ENCODE data around the gene SUGCT. TPM values are rescaled to one million over a fixed set of nuclear protein-coding genes. Genes with fewer than 3 reads are reported as not detected.

Gene SUGCT
- total and polyA plus RNA-seq, 5 donors from 2014 or later, result 0.52 to 3.1 (median 1.5) TPM; not detected in 1

- no peak overlapping the region for H3K4me3 ChIP-seq (ENCODE audit: low read depth, low read length)
- Mint-ChIP-seq H3K27me3 (no peaks in the 10 kb centered on the region), H3K4me3 (no peak overlapping the region), H3K27ac (no peak overlapping the region), H3K9me3 (peaks cover 0 to 19% (median 4%) of the 10 kb centered on the region in 7 donors), H3K36me3 (no peaks in the 10 kb centered on the region), H3K4me1 (no peaks in the 10 kb centered on the region)
- ATAC-seq (ENCODE audit: low read depth in 2 of 2), result no peak
- H3K9me3 ChIP-seq (ENCODE audit: control insufficient read depth in 2 of 2, low read length in 2 of 2), result no peaks in the 10 kb centered on the region
- H3K4me1 ChIP-seq (ENCODE audit: control insufficient read depth, insufficient read depth, low read length, poor library complexity, severe bottlenecking), result no peaks in the 10 kb centered on the region
- H3K36me3 ChIP-seq (ENCODE audit: control insufficient read depth, insufficient read depth, low read length), result no peaks in the 10 kb centered on the region
- DNase-seq, result no peak
- no peak overlapping the region for H3K27ac ChIP-seq (ENCODE audit: insufficient read depth, low read length, poor library complexity, severe bottlenecking)
- no peaks in the 10 kb centered on the region for H3K27me3 ChIP-seq (ENCODE audit: control insufficient read depth, insufficient read depth, low read length)
Measured at GRCh38 chr7:40659231-40659630, 524.4 kb downstream of the SUGCT start.

- H3K36me3 Mint-ChIP-seq, result no peaks in the 10 kb centered on the region
- ATAC-seq (ENCODE audit: low read depth in 2 of 2), result no peak
- Histone ChIP-seq H3K9me3 (ENCODE audit: control insufficient read depth in 2 of 2, low read length in 2 of 2) (no peaks in the 10 kb centered on the region), H3K27ac (ENCODE audit: insufficient read depth, low read length, poor library complexity, severe bottlenecking) (no peak overlapping the region), H3K4me1 (ENCODE audit: control insufficient read depth, insufficient read depth, low read length, poor library complexity, severe bottlenecking) (no peaks in the 10 kb centered on the region), H3K36me3 (ENCODE audit: control insufficient read depth, insufficient read depth, low read length) (no peaks in the 10 kb centered on the region), H3K27me3 (ENCODE audit: control insufficient read depth, insufficient read depth, low read length) (no peaks in the 10 kb centered on the region), H3K4me3 (ENCODE audit: low read depth, low read length) (no peak overlapping the region)
- peak in 1 of 3 donors; percentile 2 for DNase-seq
- H3K9me3 Mint-ChIP-seq, result peaks cover 0 to 15% (median 0%) of the 10 kb centered on the region in 7 donors
- H3K27ac Mint-ChIP-seq, result no peak overlapping the region
- H3K27me3 Mint-ChIP-seq, result no peaks in the 10 kb centered on the region
- no peaks in the 10 kb centered on the region for H3K4me1 Mint-ChIP-seq
- no peak overlapping the region for H3K4me3 Mint-ChIP-seq
Measured at GRCh38 chr7:40673285-40673684, 538.5 kb downstream of the SUGCT start.

- no peaks in the 10 kb centered on the region for H3K36me3 ChIP-seq (ENCODE audit: control insufficient read depth, insufficient read depth, low read length)
- H3K9me3 ChIP-seq (ENCODE audit: control insufficient read depth in 2 of 2, low read length in 2 of 2), result no peaks in the 10 kb centered on the region
- Mint-ChIP-seq H3K4me1 (no peaks in the 10 kb centered on the region), H3K9me3 (peaks cover 0 to 13% (median 0%) of the 10 kb centered on the region in 7 donors), H3K36me3 (no peaks in the 10 kb centered on the region), H3K27me3 (no peaks in the 10 kb centered on the region), H3K4me3 (no peak overlapping the region), H3K27ac (no peak overlapping the region)
- no peak overlapping the region for H3K4me3 ChIP-seq (ENCODE audit: low read depth, low read length)
- H3K4me1 ChIP-seq (ENCODE audit: control insufficient read depth, insufficient read depth, low read length, poor library complexity, severe bottlenecking), result no peaks in the 10 kb centered on the region
- no peak overlapping the region for H3K27ac ChIP-seq (ENCODE audit: insufficient read depth, low read length, poor library complexity, severe bottlenecking)
- ATAC-seq (ENCODE audit: low read depth in 2 of 2) (no peak), DNase-seq (no peak)
- no peaks in the 10 kb centered on the region for H3K27me3 ChIP-seq (ENCODE audit: control insufficient read depth, insufficient read depth, low read length)
Measured at GRCh38 chr7:40674316-40674715, 539.5 kb downstream of the SUGCT start.

DNA sequence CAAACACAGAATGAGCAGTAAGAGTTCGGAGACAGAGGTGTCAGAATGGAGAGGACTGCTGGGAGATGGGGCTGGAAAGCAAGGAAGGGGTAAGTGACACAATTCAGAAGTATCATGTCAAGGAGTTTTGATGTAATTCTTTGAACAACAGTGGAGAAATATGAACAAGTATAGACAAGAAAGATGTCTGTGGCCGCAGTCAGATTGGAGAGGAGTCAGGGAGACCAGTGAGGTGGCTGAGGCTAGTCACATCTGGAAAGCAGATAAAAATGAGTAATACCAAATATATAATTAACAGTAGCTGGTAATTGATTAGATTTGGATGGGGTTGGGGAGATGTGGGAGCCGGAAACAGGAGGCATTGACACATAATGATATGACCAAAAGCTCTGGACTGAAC, 540.9 kb downstream of the SUGCT start:
- H3K4me1 Mint-ChIP-seq, result no peaks in the 10 kb centered on the region
- no peaks in the 10 kb centered on the region for H3K4me1 ChIP-seq (ENCODE audit: control insufficient read depth, insufficient read depth, low read length, poor library complexity, severe bottlenecking)
- H3K9me3 ChIP-seq (ENCODE audit: control insufficient read depth in 2 of 2, low read length in 2 of 2), result no peaks in the 10 kb centered on the region
- H3K36me3 ChIP-seq (ENCODE audit: control insufficient read depth, insufficient read depth, low read length), result no peaks in the 10 kb centered on the region
- DNase-seq, result no peak
- H3K4me3 ChIP-seq (ENCODE audit: low read depth, low read length), result no peak overlapping the region
- no peak overlapping the region for H3K4me3 Mint-ChIP-seq
- no peaks in the 10 kb centered on the region for H3K27me3 Mint-ChIP-seq
- H3K27ac Mint-ChIP-seq, result no peak overlapping the region
- no peak for ATAC-seq (ENCODE audit: low read depth in 2 of 2)
- no peaks in the 10 kb centered on the region for H3K27me3 ChIP-seq (ENCODE audit: control insufficient read depth, insufficient read depth, low read length)
- H3K9me3 Mint-ChIP-seq, result peaks cover 0 to 11% (median 2%) of the 10 kb centered on the region in 7 donors
- H3K36me3 Mint-ChIP-seq, result no peaks in the 10 kb centered on the region
- H3K27ac ChIP-seq (ENCODE audit: insufficient read depth, low read length, poor library complexity, severe bottlenecking), result no peak overlapping the region

- ATAC-seq (ENCODE audit: low read depth in 2 of 2) (no peak), DNase-seq (no peak)
- no peaks in the 10 kb centered on the region for H3K4me1 Mint-ChIP-seq
- H3K4me3 ChIP-seq (ENCODE audit: low read depth, low read length), result no peak overlapping the region
- no peak overlapping the region for H3K4me3 Mint-ChIP-seq
- H3K27ac ChIP-seq (ENCODE audit: insufficient read depth, low read length, poor library complexity, severe bottlenecking), result no peak overlapping the region
- H3K9me3 ChIP-seq (ENCODE audit: control insufficient read depth in 2 of 2, low read length in 2 of 2), result no peaks in the 10 kb centered on the region
- H3K9me3 Mint-ChIP-seq, result peaks cover 0 to 11% (median 2%) of the 10 kb centered on the region in 7 donors
- H3K27me3 Mint-ChIP-seq, result no peaks in the 10 kb centered on the region
- H3K36me3 ChIP-seq (ENCODE audit: control insufficient read depth, insufficient read depth, low read length), result no peaks in the 10 kb centered on the region
- H3K27ac Mint-ChIP-seq, result no peak overlapping the region
- H3K27me3 ChIP-seq (ENCODE audit: control insufficient read depth, insufficient read depth, low read length), result no peaks in the 10 kb centered on the region
- no peaks in the 10 kb centered on the region for H3K36me3 Mint-ChIP-seq
- H3K4me1 ChIP-seq (ENCODE audit: control insufficient read depth, insufficient read depth, low read length, poor library complexity, severe bottlenecking), result no peaks in the 10 kb centered on the region
Measured at GRCh38 chr7:40676221-40676620, 541.4 kb downstream of the SUGCT start.

- Histone ChIP-seq H3K9me3 (ENCODE audit: control insufficient read depth in 2 of 2, low read length in 2 of 2) (no peaks in the 10 kb centered on the region), H3K36me3 (ENCODE audit: control insufficient read depth, insufficient read depth, low read length) (no peaks in the 10 kb centered on the region), H3K27ac (ENCODE audit: insufficient read depth, low read length, poor library complexity, severe bottlenecking) (no peak overlapping the region), H3K27me3 (ENCODE audit: control insufficient read depth, insufficient read depth, low read length) (no peaks in the 10 kb centered on the region), H3K4me3 (ENCODE audit: low read depth, low read length) (no peak overlapping the region), H3K4me1 (ENCODE audit: control insufficient read depth, insufficient read depth, low read length, poor library complexity, severe bottlenecking) (no peaks in the 10 kb centered on the region)
- Mint-ChIP-seq H3K4me3 (no peak overlapping the region), H3K27me3 (no peaks in the 10 kb centered on the region), H3K4me1 (no peaks in the 10 kb centered on the region), H3K9me3 (peaks cover 0 to 3% (median 2%) of the 10 kb centered on the region in 7 donors), H3K27ac (no peak overlapping the region), H3K36me3 (no peaks in the 10 kb centered on the region)
- ATAC-seq (ENCODE audit: low read depth in 2 of 2) (no peak), DNase-seq (peak in 1 of 3 donors; percentile 5)
Measured at GRCh38 chr7:40680657-40681056, 545.9 kb downstream of the SUGCT start.

- no peaks in the 10 kb centered on the region for H3K27me3 Mint-ChIP-seq
- Histone ChIP-seq H3K4me3 (ENCODE audit: low read depth, low read length) (no peak overlapping the region), H3K27ac (ENCODE audit: insufficient read depth, low read length, poor library complexity, severe bottlenecking) (no peak overlapping the region), H3K36me3 (ENCODE audit: control insufficient read depth, insufficient read depth, low read length) (no peaks in the 10 kb centered on the region), H3K4me1 (ENCODE audit: control insufficient read depth, insufficient read depth, low read length, poor library complexity, severe bottlenecking) (no peaks in the 10 kb centered on the region), H3K9me3 (ENCODE audit: control insufficient read depth in 2 of 2, low read length in 2 of 2) (peaks cover 0 to 1% of the 10 kb centered on the region in 2 experiments), H3K27me3 (ENCODE audit: control insufficient read depth, insufficient read depth, low read length) (no peaks in the 10 kb centered on the region)
- no peak overlapping the region for H3K27ac Mint-ChIP-seq
- DNase-seq (no peak), ATAC-seq (ENCODE audit: low read depth in 2 of 2) (no peak)
- H3K4me3 Mint-ChIP-seq, result no peak overlapping the region
- H3K4me1 Mint-ChIP-seq, result no peaks in the 10 kb centered on the region
- no peaks in the 10 kb centered on the region for H3K36me3 Mint-ChIP-seq
- H3K9me3 Mint-ChIP-seq, result peaks cover 0 to 5% (median 0%) of the 10 kb centered on the region in 7 donors
Measured at GRCh38 chr7:40682696-40683095, 547.9 kb downstream of the SUGCT start.

DNA sequence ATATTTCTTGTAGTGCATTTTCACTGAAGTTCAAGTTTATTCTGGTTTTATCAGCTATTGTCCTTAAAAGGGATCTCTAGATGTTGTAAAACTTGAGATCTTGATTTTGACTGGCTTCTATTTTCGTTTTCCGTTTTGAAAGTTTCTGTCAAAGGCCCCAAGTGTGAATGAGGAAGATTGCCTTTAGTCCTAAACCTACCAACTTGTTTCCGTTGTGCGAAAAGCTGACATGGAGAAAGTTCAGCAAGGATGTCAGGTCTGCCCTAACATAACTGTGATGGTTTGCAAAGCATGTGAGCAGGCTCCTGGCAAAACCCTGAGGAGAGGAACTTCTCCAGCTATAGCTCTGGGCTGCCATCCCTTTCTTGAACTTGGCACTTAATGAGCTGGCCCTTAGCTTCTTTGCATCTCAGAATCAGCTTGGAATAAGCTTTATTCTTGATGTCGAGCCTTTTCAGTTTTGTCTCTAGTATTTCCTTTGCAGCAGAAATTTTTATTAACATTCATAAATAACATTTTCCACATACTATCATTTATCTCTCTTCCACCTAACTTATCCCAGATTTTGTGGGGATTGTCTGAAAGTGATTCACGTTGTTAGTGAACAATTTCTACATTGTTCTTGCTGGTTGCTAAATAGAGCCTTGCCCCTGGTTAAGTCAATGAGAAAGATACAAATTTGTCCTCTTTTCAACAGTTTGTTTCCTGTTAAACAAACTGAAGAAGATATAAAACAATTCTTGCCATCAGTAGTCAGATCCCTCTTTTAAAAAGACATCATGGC, 559.4 kb downstream of the SUGCT start:
- no peaks in the 10 kb centered on the region for H3K27me3 Mint-ChIP-seq
- Histone ChIP-seq H3K27ac (ENCODE audit: insufficient read depth, low read length, poor library complexity, severe bottlenecking) (no peak overlapping the region), H3K4me3 (ENCODE audit: low read depth, low read length) (no peak overlapping the region), H3K27me3 (ENCODE audit: control insufficient read depth, insufficient read depth, low read length) (no peaks in the 10 kb centered on the region), H3K4me1 (ENCODE audit: control insufficient read depth, insufficient read depth, low read length, poor library complexity, severe bottlenecking) (no peaks in the 10 kb centered on the region), H3K9me3 (ENCODE audit: control insufficient read depth in 2 of 2, low read length in 2 of 2) (no peaks in the 10 kb centered on the region), H3K36me3 (ENCODE audit: control insufficient read depth, insufficient read depth, low read length) (no peaks in the 10 kb centered on the region)
- H3K4me3 Mint-ChIP-seq, result no peak overlapping the region
- no peak overlapping the region for H3K27ac Mint-ChIP-seq
- peaks cover 0 to 3% (median 0%) of the 10 kb centered on the region in 7 donors for H3K9me3 Mint-ChIP-seq
- H3K4me1 Mint-ChIP-seq, result no peaks in the 10 kb centered on the region
- DNase-seq (no peak), ATAC-seq (ENCODE audit: low read depth in 2 of 2) (no peak)
- no peaks in the 10 kb centered on the region for H3K36me3 Mint-ChIP-seq

All from CD4-positive, CD25-positive, alpha-beta regulatory T cell (primary cell).